ENCODE data around the gene HLA-DMB. TPM values are rescaled to one million over a fixed set of nuclear protein-coding genes. Genes with fewer than 3 reads are reported as not detected.

HLA-DMB gene
- total RNA-seq, 1 experiment from 2014 or later: 1.7 TPM

- Histone ChIP-seq H3K9ac (ENCODE audit: extremely low read depth, insufficient read length, low read length) (no peak overlapping the region), H2BK5ac (ENCODE audit: insufficient read length, low read length) (no peak overlapping the region), H3K79me1 (ENCODE audit: insufficient read depth, low read depth, low read length, poor library complexity, severe bottlenecking) (no peaks in the 10 kb centered on the region), H3K56ac (ENCODE audit: insufficient read length, low read depth, low read length) (no peak overlapping the region), H2BK12ac (ENCODE audit: insufficient read length, low read depth, low read length) (no peak overlapping the region), H4K8ac (replicated peaks; ENCODE audit: insufficient read length, low read depth, low read length) (no peak overlapping the region), H2BK20ac (ENCODE audit: low read depth, low read length, poor library complexity, severe bottlenecking) (no peak overlapping the region), H3K27me3 (ENCODE audit: insufficient read depth, low read length) (no peaks in the 10 kb centered on the region), H3T11ph (ENCODE audit: low read length) (no peak overlapping the region), H3K18ac (ENCODE audit: insufficient read length, low read depth, low read length) (no peak overlapping the region), H3K9me3 (ENCODE audit: control insufficient read depth, low read depth, low read length) (no peaks in the 10 kb centered on the region), H2BK15ac (ENCODE audit: low read depth, low read length) (no peak overlapping the region), H3K23me2 (ENCODE audit: insufficient read length, low read depth, low read length, poor library complexity, severe bottlenecking) (no peaks in the 10 kb centered on the region), H2BK120ac (ENCODE audit: low read depth, low read length, poor library complexity, severe bottlenecking) (no peak overlapping the region), H4K91ac (ENCODE audit: insufficient read length, low read depth, low read length) (no peak overlapping the region), H3K4me1 (ENCODE audit: insufficient read depth, low read length) (no peaks in the 10 kb centered on the region), H3K23ac (ENCODE audit: insufficient read length, low read depth, low read length) (no peak overlapping the region), H3K27ac (ENCODE audit: insufficient read length, low read depth, low read length) (no peak overlapping the region), H3K79me2 (ENCODE audit: insufficient read depth, low read length) (no peaks in the 10 kb centered on the region), H4K5ac (ENCODE audit: insufficient read length, low read depth, low read length) (no peak overlapping the region), H3K14ac (ENCODE audit: insufficient read depth, low read length) (no peak overlapping the region), H2AK5ac (ENCODE audit: insufficient read length, low read length) (no peak overlapping the region), H4K20me1 (ENCODE audit: control insufficient read depth, insufficient read depth, insufficient read length) (no peaks in the 10 kb centered on the region), H2AFZ (ENCODE audit: low read length) (no peak overlapping the region), H3K4ac (ENCODE audit: low read depth, low read length) (no peak overlapping the region), H3K4me2 (ENCODE audit: insufficient read depth, insufficient read length, low read length) (no peak overlapping the region)
- H3K9me3 Mint-ChIP-seq: no peaks in the 10 kb centered on the region
- H3K27ac Mint-ChIP-seq: no peak overlapping the region
- peaks cover 20% of the 10 kb centered on the region for H3K27me3 Mint-ChIP-seq (ENCODE audit: low read depth)
- TF ChIP-seq CTCF (conservative IDR thresholded peaks at IDR 0.05): no peak
- DNase-seq: no peak
- no peak overlapping the region for H3K4me3 Mint-ChIP-seq
- no peaks in the 10 kb centered on the region for H3K4me1 Mint-ChIP-seq
- H3K36me3 Mint-ChIP-seq (ENCODE audit: insufficient read depth in 1 of 3, low read depth in 3 of 3): no peaks in the 10 kb centered on the region
- WGBS (ENCODE audit: extremely low coverage, insufficient read length, low lambda C conversion rate): no CpG with 5 or more reads among the region's 2 CpGs
Observed at GRCh38 chr6:32908897-32909296, 31.9 kb downstream of the HLA-DMB start.
